Loucy (cell line): ENCODE data around the gene SLC39A13.

ENCODE experiments used
- H2AFZ ChIP-seq: fragments of 200-600 bp; sonication (generic); 2 replicates; pipeline ENCODE4 v1.6.0; 2016; ENCODE audit warnings: antibody characterized with exemption, mild to moderate bottlenecking, low read length, moderate library complexity
- H3F3A ChIP-seq: fragments of 200-600 bp; 2 replicates; pipeline ENCODE4 v1.6.0; 2016; ENCODE audit warnings: antibody characterized with exemption, low read depth, mild to moderate bottlenecking
- H3K27me3 ChIP-seq: fragments of 200-600 bp; sonication (generic); 2 replicates; pipeline ENCODE4 v1.6.1; 2014; ENCODE audit warnings: low read length, mild to moderate bottlenecking; ENCODE audit not compliant: insufficient read depth, poor library complexity, severe bottlenecking
- H3K36me3 ChIP-seq: fragments of 200-600 bp; sonication (generic); 2 replicates; pipeline ENCODE4 v1.6.1; 2016; ENCODE audit warnings: low read length; ENCODE audit not compliant: insufficient read depth
- H3K4me1 ChIP-seq: fragments of 200-600 bp; sonication (generic); 2 replicates; pipeline ENCODE4 v1.5.1; 2014; ENCODE audit warnings: low read length, mild to moderate bottlenecking; ENCODE audit not compliant: insufficient read depth, poor library complexity, severe bottlenecking
- H3K4me2 ChIP-seq: fragments of 200-600 bp; sonication (generic); 2 replicates; pipeline ENCODE4 v1.6.0; 2014; ENCODE audit warnings: antibody characterized with exemption, low read length, low read depth, mild to moderate bottlenecking; ENCODE audit not compliant: poor library complexity, severe bottlenecking
- H3K4me3 ChIP-seq: fragments of 200-600 bp; sonication (generic); 2 replicates; pipeline ENCODE4 v1.5.1; 2014; ENCODE audit warnings: low read length, mild to moderate bottlenecking, mixed read lengths; ENCODE audit not compliant: poor library complexity, severe bottlenecking
- H3K79me2 ChIP-seq: fragments of 200-600 bp; sonication (generic); 2 replicates; pipeline ENCODE4 v1.6.1; 2014; ENCODE audit warnings: low read length; ENCODE audit not compliant: insufficient read depth
- H3K9ac ChIP-seq: fragments of 200-600 bp; sonication (generic); 2 replicates; pipeline ENCODE4 v1.6.0; 2014; ENCODE audit warnings: mild to moderate bottlenecking, low read depth, low read length, moderate library complexity; ENCODE audit not compliant: poor library complexity, severe bottlenecking
- H3K9me2 ChIP-seq: fragments of 200-600 bp; sonication (generic); replicated peaks from 2 replicates; pipeline ENCODE4 v1.6.1; 2016; ENCODE audit warnings: low read depth, low read length, mixed read lengths
- H3K9me3 ChIP-seq: fragments of 200-600 bp; sonication (generic); 2 replicates; pipeline ENCODE4 v1.6.1; 2014; ENCODE audit warnings: mild to moderate bottlenecking, antibody characterized with exemption, low read length, low read depth; ENCODE audit not compliant: insufficient read depth
- H4K20me1 ChIP-seq: fragments of 200-600 bp; sonication (generic); 2 replicates; pipeline ENCODE4 v1.6.0; 2014; ENCODE audit warnings: antibody characterized with exemption, low read length, mild to moderate bottlenecking; ENCODE audit not compliant: insufficient read depth, poor library complexity, severe bottlenecking
- EZH2phosphoT487 ChIP-seq: fragments of 200-600 bp; IDR thresholded peaks from 2 replicates; pipeline ENCODE4 v1.6.1; 2018; ENCODE audit warnings: antibody characterized with exemption, mild to moderate bottlenecking, moderate library complexity, borderline replicate concordance
- TF ChIP-seq, protein P1 (sequence below): fragments of 200-600 bp; sonication (generic); conservative IDR thresholded peaks from 2 replicates; pipeline ENCODE4 v1.5.1; 2014; ENCODE audit warnings: mild to moderate bottlenecking, antibody characterized with exemption, low read length

Gene SLC39A13

DNA sequence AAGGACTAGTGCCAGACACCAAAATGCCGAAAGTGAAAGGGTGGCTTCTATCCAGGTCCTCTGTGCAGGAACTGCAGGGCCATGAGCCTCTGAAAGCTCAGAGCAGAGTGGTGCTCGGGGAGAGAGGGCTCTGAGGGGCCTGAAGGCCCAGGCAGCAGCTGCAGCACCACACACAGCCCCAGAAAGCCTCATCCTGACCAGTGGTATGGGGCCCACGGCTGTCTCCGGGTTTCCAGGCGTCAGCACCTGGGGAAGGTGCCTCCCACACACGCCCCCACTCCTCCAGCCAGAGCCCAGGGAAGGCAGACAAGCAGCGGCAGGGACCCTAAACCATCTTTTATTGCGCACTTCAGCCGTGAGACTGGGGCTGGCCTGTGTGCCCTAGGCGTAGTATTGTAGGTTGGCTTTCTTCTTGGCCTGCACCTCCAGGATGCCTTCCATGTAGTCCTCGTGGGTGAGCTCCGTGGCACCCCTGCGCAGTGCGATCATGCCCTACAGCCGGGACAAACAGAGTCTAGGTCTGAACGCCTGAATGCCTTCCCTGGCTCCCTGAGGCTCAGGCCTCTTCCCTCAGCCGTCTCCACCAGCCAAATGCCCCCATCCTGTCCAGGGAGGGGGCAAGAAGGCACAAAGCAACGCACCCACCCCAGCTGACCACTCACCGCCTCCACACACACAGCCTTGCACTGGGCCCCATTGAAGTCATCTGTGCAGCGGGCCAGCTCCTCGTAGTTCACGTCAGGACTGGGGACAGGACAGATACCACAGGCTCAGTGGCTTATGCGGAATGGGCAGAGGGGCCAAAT is 10.3 kb downstream of the SLC39A13 start:
- Histone ChIP-seq H3K4me3 (no peak overlapping the region), H3K9me3 (no peaks in the 10 kb centered on the region), H3K36me3 (peaks cover 58% of the 10 kb centered on the region; the same call in 1 of the 2 replicates), H3K9me2 (no peaks in the 10 kb centered on the region), H3K4me1 (no peaks in the 10 kb centered on the region), H3K4me2 (no peak overlapping the region), H3K79me2 (peaks cover 16% of the 10 kb centered on the region), H2AFZ (no peak overlapping the region), H4K20me1 (no peaks in the 10 kb centered on the region), H3F3A (no peaks in the 10 kb centered on the region), H3K27me3 (no peaks in the 10 kb centered on the region), H3K9ac (no peak overlapping the region)
- no peak for TF ChIP-seq EZH2phosphoT487
- TF ChIP-seq, protein P1, sequence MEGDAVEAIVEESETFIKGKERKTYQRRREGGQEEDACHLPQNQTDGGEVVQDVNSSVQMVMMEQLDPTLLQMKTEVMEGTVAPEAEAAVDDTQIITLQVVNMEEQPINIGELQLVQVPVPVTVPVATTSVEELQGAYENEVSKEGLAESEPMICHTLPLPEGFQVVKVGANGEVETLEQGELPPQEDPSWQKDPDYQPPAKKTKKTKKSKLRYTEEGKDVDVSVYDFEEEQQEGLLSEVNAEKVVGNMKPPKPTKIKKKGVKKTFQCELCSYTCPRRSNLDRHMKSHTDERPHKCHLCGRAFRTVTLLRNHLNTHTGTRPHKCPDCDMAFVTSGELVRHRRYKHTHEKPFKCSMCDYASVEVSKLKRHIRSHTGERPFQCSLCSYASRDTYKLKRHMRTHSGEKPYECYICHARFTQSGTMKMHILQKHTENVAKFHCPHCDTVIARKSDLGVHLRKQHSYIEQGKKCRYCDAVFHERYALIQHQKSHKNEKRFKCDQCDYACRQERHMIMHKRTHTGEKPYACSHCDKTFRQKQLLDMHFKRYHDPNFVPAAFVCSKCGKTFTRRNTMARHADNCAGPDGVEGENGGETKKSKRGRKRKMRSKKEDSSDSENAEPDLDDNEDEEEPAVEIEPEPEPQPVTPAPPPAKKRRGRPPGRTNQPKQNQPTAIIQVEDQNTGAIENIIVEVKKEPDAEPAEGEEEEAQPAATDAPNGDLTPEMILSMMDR = no peak

DNA sequence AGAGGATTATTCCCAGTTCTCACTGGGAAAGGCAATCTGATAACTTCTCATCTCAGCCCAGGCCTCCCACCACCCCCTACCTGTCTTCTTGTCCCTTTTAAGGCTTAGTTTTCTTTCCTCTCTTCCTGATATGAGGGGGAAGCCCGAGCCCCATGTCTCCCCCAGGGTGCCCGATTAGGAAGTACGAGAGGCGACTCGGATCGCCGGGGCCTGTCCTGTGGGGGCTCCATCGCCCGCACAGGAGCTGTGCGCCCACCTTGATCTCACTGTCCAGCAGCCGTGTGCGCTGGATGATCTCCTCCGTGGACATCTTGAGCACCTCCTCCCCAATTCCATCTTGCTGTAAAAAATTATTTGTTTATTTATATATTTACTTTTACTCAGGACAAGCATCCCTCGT is 17.2 kb downstream of the SLC39A13 start:
- H4K20me1 ChIP-seq = peaks cover 8% of the 10 kb centered on the region
- H3K4me1 ChIP-seq = peaks cover 16% of the 10 kb centered on the region
- H3K9ac ChIP-seq = peak overlapping the region; percentile 100
- H3K4me3 ChIP-seq = peak overlapping the region; percentile 100
- no peaks in the 10 kb centered on the region for H3K9me2 ChIP-seq
- H3F3A ChIP-seq = no peaks in the 10 kb centered on the region
- peak overlapping the region; percentile 99 for H2AFZ ChIP-seq
- H3K27me3 ChIP-seq = peaks cover 7% of the 10 kb centered on the region
- peaks cover 36% of the 10 kb centered on the region; the same call in 1 of the 2 replicates for H3K36me3 ChIP-seq
- peaks cover 41% of the 10 kb centered on the region for H3K79me2 ChIP-seq
- peak overlapping the region; percentile 93 for H3K4me2 ChIP-seq
- TF ChIP-seq, protein P1 = no peak
- no peak for TF ChIP-seq EZH2phosphoT487
- no peaks in the 10 kb centered on the region for H3K9me3 ChIP-seq

DNA sequence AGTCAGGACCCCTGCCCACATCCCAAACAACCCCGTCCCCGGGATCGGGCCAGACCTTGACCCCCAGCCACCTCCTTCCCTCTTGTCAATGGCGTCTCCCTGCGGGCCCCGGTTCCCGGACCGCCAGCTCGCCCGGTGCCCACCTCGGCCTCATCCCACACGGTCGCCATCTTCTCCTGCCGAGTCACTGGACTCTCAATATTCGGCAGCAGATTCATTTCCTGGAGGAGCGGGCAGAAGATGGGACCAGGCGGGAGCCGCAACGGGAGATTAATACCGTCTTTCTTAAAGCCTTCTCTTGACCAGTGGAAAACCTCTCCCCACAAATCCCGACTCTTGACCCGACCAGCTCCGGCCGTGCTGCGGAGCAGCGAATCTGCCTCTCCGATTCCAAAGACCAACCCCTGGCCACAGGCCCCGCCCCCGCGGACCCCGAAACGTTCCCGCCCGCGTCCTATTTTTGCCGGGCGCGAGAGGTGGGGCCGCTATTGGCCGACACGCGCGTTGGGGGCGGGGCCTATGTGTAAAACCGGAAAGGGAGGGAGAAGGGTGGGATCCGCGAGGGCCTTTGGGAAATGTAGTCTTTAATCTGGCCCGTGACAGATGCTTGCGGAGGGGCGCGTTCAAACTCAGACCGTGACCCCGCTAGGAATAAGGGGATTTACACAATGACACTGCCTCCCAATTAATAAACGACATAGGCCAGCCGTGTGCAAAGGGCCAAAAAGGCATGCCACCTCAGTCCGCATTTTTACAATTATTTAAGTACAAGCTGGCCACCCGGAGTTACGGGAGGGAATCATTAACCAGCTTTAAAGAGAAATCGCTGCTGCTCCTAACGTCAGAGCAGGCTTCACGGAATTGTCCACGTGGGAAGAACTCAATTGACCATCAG is 17.9 kb downstream of the SLC39A13 start, which contains the start of gene PSMC3:
TSS of gene PSMC3 (minus strand) at position 378 of the 895 bp plus-strand sequence. CDS start at position 218, 160 bp downstream.
- peak within 1 kb of the TSS; percentile 93 for H3K4me2 ChIP-seq
- peak within 1 kb of the TSS; percentile 100 for H3K9ac ChIP-seq
- TF ChIP-seq, protein P1 = no peak
- TF ChIP-seq EZH2phosphoT487 = no peak
- no peaks in the 10 kb centered on the region for H3K9me3 ChIP-seq
- peaks cover 7% of the 10 kb centered on the region for H3K27me3 ChIP-seq
- no peaks in the 10 kb centered on the region for H3F3A ChIP-seq
- peak within 1 kb of the TSS; percentile 99 for H2AFZ ChIP-seq
- H3K9me2 ChIP-seq = no peaks in the 10 kb centered on the region
- peaks cover 8% of the 10 kb centered on the region for H4K20me1 ChIP-seq
- H3K4me1 ChIP-seq = peaks cover 16% of the 10 kb centered on the region
- H3K79me2 ChIP-seq = peaks cover 41% of the 10 kb centered on the region
- peak within 1 kb of the TSS; percentile 100 for H3K4me3 ChIP-seq
- peaks cover 29% of the 10 kb centered on the region; the same call in 1 of the 2 replicates for H3K36me3 ChIP-seq
